ENCODE results near the gene PODXL2.

- no peak for TF ChIP-seq POLR2A (IDR thresholded peaks at IDR 0.05; ENCODE audit: low read depth, low read length)
- no peak for TF ChIP-seq POLR2AphosphoS5 (IDR thresholded peaks at IDR 0.05; ENCODE audit: low read depth, low read length)
- TF ChIP-seq TAF1 (IDR thresholded peaks at IDR 0.05; ENCODE audit: borderline replicate concordance, low read depth, low read length): no peak
Observed at GRCh38 chr3:127715532-127715931, 86.5 kb downstream of the PODXL2 start.
